ENCODE data around the gene MAST2.
A peak's percentile ranks its signal among the peaks of the same experiment; 100 is the strongest.
"Not testable (repeated sequence)": the region's sequence is repeated elsewhere in the genome, so short reads cannot be mapped to it uniquely, and the experiment has no call there.

The MAST2 gene

GRCh38 chr1:45857755-45858492 is 54.5 kb downstream of the MAST2 start:
- DNase-seq (ENCODE audit: low spot score), result not testable (repeated sequence)

GRCh38 chr1:45859221-45859620 is 55.8 kb downstream of the MAST2 start:
- no peak for DNase-seq (ENCODE audit: low spot score)

- DNase-seq (ENCODE audit: low spot score), result no peak
These were observed 58.6 kb downstream of the MAST2 start for GRCh38 chr1:45862008-45862407.

DNA sequence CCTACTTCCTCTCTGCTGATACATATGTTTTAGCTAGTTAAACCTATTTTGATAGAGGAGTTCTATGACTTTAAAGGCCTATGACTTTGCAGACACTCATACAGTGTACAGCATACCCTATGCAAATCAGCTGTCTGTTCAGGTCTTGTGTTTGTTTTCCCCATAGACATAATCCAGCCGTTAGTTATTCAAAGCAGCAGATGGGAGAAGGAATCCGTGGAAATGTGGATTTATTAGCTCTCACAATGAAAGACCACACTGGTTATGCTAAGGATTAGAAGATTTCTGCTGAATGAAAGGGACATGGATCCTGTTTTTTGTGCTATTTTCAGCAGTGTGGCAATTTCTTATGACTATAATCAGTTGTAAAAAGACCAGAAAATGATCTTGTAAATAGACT is 59.8 kb downstream of the MAST2 start:
- no peak for DNase-seq (ENCODE audit: low spot score)

- no peak for DNase-seq (ENCODE audit: low spot score)
These were observed 61.0 kb downstream of the MAST2 start for GRCh38 chr1:45864167-45865106.

GRCh38 chr1:45867697-45868348 is 64.4 kb downstream of the MAST2 start:
- DNase-seq (ENCODE audit: low spot score), result no peak

DNA sequence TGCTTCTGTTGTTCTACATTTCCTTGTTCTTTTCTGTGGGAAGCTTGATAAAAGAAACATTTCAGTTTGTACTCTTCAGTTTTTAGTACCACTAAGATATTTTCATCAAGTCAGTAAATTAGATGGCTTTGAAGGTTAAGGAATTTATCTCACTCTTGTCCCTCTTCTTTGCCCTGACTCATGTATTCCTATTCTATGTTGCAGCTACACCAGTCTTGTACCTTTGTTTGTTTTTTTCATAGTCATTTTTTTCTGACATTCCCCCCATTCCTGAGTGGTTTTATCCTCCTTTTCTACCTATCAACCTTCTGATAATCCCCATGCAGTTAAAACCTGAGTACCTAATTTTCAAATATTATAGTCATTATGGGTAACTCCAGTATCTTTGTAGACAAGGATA is 65.4 kb downstream of the MAST2 start:
- DNase-seq (ENCODE audit: low spot score), result no peak

DNA sequence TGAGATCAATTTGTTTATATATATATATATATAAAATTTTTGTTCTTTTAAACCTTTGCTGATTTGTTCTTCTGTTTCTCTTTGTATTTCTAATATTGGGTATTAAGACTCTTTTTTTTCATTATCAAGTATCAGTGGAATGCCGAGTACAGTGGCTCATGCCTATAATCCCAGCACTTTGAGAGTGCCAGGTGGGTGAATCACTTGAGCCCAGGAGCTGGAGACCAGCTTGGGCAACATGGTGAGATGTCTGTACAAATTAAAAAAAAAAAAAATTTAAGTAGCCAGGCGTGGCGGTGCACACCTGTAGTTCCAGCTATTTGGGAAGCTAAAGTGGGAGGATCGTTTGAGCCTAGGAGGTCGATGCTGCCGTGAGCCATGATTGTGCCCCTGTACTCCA is 67.1 kb downstream of the MAST2 start:
- no peak for DNase-seq (ENCODE audit: low spot score)

- not testable (repeated sequence) for DNase-seq (ENCODE audit: low spot score)
These were observed 68.9 kb downstream of the MAST2 start for GRCh38 chr1:45872173-45872801.

DNA sequence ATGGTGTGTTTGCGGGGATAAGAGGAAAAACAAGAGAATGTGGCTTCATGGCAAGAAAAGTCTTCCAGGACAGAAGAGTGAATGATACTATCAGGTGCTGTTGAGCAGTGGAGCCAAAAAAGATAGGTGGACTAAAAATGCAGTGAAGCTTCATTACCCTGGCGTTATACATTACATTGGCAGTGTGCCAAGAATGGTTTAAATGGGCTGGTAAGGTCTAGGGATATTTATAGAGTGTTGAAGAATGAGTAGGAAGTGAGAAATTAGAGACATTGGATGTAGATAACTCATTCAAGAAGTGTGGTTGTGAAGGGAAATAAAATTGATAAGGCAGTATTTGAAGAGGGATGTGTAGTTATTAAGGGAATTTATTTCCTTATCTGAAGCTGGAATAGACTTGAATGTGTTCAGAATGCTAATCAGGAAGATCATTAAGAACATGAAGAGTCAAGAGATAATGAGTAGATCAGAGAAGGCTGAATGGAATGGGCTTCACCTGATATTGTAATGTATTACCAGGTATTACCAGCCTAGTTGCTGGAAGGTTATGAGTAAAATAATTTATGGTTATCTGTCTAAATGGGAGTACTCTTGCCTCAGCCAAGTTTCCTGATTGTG is 72.7 kb downstream of the MAST2 start:
- DNase-seq (ENCODE audit: low spot score), result peak; percentile 44

- no peak for DNase-seq (ENCODE audit: low spot score)
These were observed 73.9 kb downstream of the MAST2 start for GRCh38 chr1:45877264-45877663.

DNA sequence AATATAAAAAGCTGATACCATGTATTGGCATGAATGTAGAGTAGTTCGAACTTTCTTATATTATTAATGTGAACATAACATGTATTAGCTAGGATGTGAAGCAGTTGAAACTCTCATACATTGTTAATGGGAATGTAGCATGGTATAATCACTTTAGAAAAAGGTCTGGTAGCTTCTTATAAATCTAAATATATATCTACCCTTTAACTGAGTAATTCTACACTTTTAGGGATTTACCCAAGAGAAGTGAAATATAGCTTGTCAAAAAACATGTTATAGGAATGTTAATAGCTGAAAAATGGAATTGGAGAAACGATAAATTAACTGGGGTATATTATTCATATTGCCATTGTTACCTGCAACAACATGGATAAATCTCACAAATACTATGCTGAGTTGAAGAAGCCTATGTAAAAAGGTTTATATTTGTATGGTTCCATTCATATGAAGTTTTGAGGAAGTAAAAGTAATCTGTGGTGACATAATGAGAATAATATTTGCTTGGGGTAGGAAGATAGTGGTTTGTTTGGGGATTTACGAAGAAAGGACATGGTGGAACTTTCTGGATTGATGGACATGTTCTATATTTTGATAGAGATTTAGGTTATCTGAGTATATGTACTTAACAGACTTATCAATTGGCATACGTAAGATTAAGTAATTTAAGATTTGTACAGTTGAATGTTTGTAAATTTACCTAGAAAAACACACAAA is 76.6 kb downstream of the MAST2 start:
- DNase-seq (ENCODE audit: low spot score), result no peak

DNA sequence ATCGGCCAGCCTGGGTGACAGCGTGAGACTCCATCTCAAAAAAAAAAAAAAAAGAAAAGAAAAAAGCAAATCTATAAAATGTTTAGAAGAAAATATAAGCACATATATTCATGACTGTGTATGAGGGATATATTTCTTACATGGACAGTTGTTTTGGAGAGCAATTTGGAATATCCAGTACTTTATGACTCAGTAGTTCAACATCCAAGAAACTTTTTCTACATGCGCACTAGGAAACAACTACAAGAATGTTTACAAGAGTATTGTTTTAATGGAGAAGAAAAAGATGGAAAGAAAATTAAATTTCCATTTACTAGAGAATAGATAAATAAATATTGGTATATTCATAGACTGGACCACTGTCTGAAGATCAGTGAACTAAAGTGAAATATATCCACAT is 77.5 kb downstream of the MAST2 start:
- no peak for DNase-seq (ENCODE audit: low spot score)

GRCh38 chr1:45883658-45884057 is 80.2 kb downstream of the MAST2 start:
- no peak for DNase-seq (ENCODE audit: low spot score)

DNA sequence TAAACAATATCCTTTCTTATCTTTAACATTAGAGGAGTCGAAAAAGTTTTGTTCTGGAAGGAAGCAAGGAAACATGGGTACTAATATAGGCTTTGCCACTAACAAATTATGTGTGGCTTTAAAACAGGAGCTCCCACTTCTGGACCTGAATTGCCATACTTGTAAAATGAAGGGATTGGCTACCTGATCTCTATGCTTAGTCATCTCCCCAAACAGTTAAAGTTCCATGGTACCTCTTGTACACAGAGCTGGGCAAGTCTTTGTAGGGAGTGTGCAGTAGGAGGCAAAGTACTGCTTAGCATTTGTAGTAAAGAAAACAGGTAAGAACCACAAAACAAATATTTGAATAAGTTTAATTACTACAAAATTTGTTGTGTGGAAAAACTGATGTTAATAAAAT is 81.3 kb downstream of the MAST2 start:
- no peak for DNase-seq (ENCODE audit: low spot score)

GRCh38 chr1:45886229-45886628 is 82.8 kb downstream of the MAST2 start:
- DNase-seq (ENCODE audit: low spot score), result no peak

DNA sequence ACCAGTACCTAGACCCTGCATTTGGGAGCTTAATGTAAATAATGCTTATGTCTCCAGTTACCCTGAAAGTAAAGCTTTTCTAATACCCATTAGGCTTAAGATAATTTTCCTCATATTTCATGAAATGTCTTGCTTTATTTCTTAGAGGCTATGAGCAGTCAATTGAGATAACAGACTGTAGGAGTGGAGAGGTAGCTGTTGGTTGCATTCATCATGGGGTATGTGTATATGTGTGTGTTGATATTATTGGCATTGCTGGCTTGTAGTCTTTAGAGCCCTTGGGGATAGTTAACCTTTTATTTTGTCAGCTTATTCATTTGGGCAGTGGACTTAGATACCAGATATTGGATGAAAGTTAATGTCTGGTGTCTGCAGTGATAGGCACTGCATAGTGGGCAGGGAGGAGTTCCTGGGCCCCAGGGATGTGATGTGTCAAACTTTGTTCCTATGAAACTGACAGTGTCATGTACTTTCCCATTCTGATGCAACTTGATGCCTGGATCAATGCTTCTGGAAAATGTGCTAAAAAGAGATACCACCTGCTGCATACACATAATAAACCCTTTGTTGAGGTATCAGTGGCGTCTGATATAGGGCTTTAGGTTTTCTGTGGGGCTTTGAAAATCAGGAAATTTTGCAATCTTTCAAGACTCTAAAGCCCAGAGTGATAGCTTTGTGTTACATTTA is 83.9 kb downstream of the MAST2 start:
- no peak for DNase-seq (ENCODE audit: low spot score)

DNA sequence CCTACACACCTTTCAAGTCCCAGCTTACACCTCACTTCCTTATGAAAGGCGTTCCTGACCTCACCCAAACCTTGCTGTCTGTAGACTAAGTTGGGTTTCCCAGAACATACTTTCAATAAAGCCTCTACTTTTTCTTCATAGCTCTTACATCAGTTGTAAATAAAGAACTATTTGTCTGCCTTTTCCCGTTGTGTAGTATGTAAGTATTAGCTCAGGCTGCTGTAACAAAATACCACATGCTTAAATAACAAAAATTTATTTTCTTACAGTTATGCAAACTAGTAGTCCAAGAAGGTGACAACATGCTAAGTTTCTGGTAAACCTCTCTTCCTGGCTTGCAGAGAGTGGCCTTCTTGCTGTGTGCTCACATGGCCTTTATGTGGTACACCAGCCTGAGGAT is 86.7 kb downstream of the MAST2 start:
- no peak for DNase-seq (ENCODE audit: low spot score)

DNA sequence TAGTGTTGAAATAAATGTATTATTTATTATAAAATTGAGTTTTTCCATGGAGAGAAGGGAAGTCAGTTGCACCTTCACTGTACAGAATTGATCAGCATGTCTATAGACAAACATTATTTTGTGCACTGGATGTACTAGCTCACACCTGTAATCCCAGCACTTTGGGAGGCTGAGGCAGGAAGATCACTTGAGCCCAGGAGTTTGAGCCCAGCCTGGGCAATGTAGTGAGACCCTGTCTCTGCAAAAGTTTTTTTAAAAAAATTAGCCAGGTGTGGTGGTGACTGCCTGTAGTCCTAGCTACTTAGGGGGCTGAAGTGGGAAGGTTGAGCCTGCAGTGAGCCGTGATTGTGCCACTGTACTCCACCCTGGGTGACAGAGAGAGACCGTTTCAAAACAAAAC is 87.7 kb downstream of the MAST2 start:
- DNase-seq (ENCODE audit: low spot score), result no peak

DNA sequence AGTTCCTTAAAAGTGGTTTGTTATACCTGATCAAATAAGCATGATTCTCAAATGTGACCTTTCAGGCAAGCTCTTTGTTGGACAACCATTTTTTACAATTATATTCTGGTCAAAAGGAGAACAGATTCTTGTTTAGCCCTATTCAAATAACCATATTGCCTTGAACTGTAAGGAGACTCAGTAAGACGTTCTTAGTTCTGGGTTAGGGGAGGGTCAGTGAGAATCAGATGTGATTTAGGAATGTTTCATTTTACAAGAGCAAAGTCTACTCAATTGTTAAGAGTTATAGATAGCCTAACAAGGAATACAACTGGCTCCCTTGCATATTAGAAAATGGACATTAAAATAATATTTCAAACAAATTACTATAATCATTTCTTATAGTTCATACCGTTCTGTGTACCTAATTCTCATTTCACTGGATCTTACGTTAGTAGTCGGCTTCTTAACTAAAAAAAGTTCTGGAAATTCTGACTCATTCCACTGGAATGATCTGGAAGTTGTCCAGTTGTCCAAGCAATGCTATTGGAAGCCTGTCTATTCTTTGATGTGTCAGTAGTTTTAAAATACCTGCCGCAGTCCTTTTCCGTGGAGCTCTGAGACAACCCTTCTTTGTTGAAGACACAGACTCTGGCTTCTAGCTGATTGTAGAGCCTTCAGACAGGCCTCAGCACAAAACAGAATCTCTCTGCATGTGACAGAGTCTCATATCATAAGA is 88.8 kb downstream of the MAST2 start:
- no peak for DNase-seq (ENCODE audit: low spot score)

All from hematopoietic multipotent progenitor cell treated with erythropoietin and hydrocortisone succinate and interleukin-3 and kit ligand, for 15 days (in vitro differentiated cells).